Stimulated activated effector memory CD8-positive, alpha-beta T cell treated with anti-CD3 and anti-CD28 coated beads, Interleukin-12 subunit alpha, Interleukin-12 subunit beta, amount 100 ng/mL, for 72 hours (primary cell): Measurements from ENCODE around the gene INPP5D.

ENCODE experiments used
- ATAC-seq: fragments of 150-1000 bp; cut with Tn5 transposase; 2 replicates; pipeline ENCODE4 v1.10.0; 2021
- DNase-seq, 2 donors: peaks; one replicate each; pipeline ENCODE4 v3.0.0; 2021 to 2022; ENCODE audit warnings: low spot score in 2 of 2
- H3K27ac Mint-ChIP-seq: one replicate; pipeline ENCODE4 v1.8.0; 2022; ENCODE audit warnings: mild to moderate bottlenecking, mixed read lengths
- H3K36me3 Mint-ChIP-seq: one replicate; pipeline ENCODE4 v1.8.0; 2022; ENCODE audit warnings: mild to moderate bottlenecking, mixed read lengths
- H3K4me1 Mint-ChIP-seq: one replicate; pipeline ENCODE4 v1.8.0; 2022; ENCODE audit warnings: mixed read lengths
- H3K4me3 Mint-ChIP-seq: one replicate; pipeline ENCODE4 v1.8.0; 2022; ENCODE audit warnings: mild to moderate bottlenecking, mixed read lengths
- H3K9me3 Mint-ChIP-seq: one replicate; pipeline ENCODE4 v1.8.0; 2022; ENCODE audit warnings: mixed read lengths

The INPP5D gene

GRCh38 chr2:233074106-233074505 lies 14.0 kb downstream of the INPP5D start:
- peaks cover 31% of the 10 kb centered on the region for H3K4me1 Mint-ChIP-seq
- H3K9me3 Mint-ChIP-seq = no peaks in the 10 kb centered on the region
- H3K4me3 Mint-ChIP-seq = no peak overlapping the region
- DNase-seq (no peak), ATAC-seq (no peak)
- H3K36me3 Mint-ChIP-seq = peaks cover 40% of the 10 kb centered on the region
- no peak overlapping the region for H3K27ac Mint-ChIP-seq

- no peaks in the 10 kb centered on the region for H3K9me3 Mint-ChIP-seq
- no peak for DNase-seq
- peak; percentile 58 for ATAC-seq
- no peak overlapping the region for H3K27ac Mint-ChIP-seq
- H3K4me1 Mint-ChIP-seq = peaks cover 34% of the 10 kb centered on the region
- H3K36me3 Mint-ChIP-seq = peaks cover 39% of the 10 kb centered on the region
- no peak overlapping the region for H3K4me3 Mint-ChIP-seq
Observed at GRCh38 chr2:233075141-233075965, 15.2 kb downstream of the INPP5D start.

GRCh38 chr2:233075966-233076339 lies 15.8 kb downstream of the INPP5D start:
- peak; percentile 61 for ATAC-seq
- no peak overlapping the region for H3K4me3 Mint-ChIP-seq
- H3K9me3 Mint-ChIP-seq = no peaks in the 10 kb centered on the region
- peaks cover 39% of the 10 kb centered on the region for H3K36me3 Mint-ChIP-seq
- H3K27ac Mint-ChIP-seq = no peak overlapping the region
- peaks cover 34% of the 10 kb centered on the region for H3K4me1 Mint-ChIP-seq
- no peak for DNase-seq

- H3K4me1 Mint-ChIP-seq = peaks cover 39% of the 10 kb centered on the region
- DNase-seq (no peak), ATAC-seq (peak; percentile 17)
- H3K36me3 Mint-ChIP-seq = peaks cover 39% of the 10 kb centered on the region
- H3K27ac Mint-ChIP-seq = no peak overlapping the region
- no peak overlapping the region for H3K4me3 Mint-ChIP-seq
- H3K9me3 Mint-ChIP-seq = no peaks in the 10 kb centered on the region
Observed at GRCh38 chr2:233076749-233077148, 16.6 kb downstream of the INPP5D start.

- no peak for DNase-seq
- H3K4me1 Mint-ChIP-seq = peaks cover 66% of the 10 kb centered on the region
- peak; percentile 1 for ATAC-seq
- peaks cover 63% of the 10 kb centered on the region for H3K36me3 Mint-ChIP-seq
- peak overlapping the region; percentile 67 for H3K4me3 Mint-ChIP-seq
- peak overlapping the region; percentile 91 for H3K27ac Mint-ChIP-seq
- no peaks in the 10 kb centered on the region for H3K9me3 Mint-ChIP-seq
Observed at GRCh38 chr2:233079473-233079877, 19.3 kb downstream of the INPP5D start.

- H3K27ac Mint-ChIP-seq = peak overlapping the region; percentile 91
- peaks cover 73% of the 10 kb centered on the region for H3K4me1 Mint-ChIP-seq
- no peaks in the 10 kb centered on the region for H3K9me3 Mint-ChIP-seq
- H3K36me3 Mint-ChIP-seq = peaks cover 70% of the 10 kb centered on the region
- peak overlapping the region; percentile 67 for H3K4me3 Mint-ChIP-seq
- DNase-seq (no peak), ATAC-seq (peak; percentile 23)
Observed at GRCh38 chr2:233079953-233080835, 20.1 kb downstream of the INPP5D start.

- no peaks in the 10 kb centered on the region for H3K9me3 Mint-ChIP-seq
- peak overlapping the region; percentile 91 for H3K27ac Mint-ChIP-seq
- peaks cover 79% of the 10 kb centered on the region for H3K4me1 Mint-ChIP-seq
- DNase-seq (no peak), ATAC-seq (no peak)
- H3K4me3 Mint-ChIP-seq = peak overlapping the region; percentile 67
- H3K36me3 Mint-ChIP-seq = peaks cover 77% of the 10 kb centered on the region
Observed at GRCh38 chr2:233080836-233081229, 20.7 kb downstream of the INPP5D start.

- Mint-ChIP-seq H3K27ac (peak overlapping the region; percentile 91), H3K4me1 (peaks cover 84% of the 10 kb centered on the region), H3K9me3 (no peaks in the 10 kb centered on the region), H3K36me3 (peaks cover 81% of the 10 kb centered on the region), H3K4me3 (peak overlapping the region; percentile 67)
- no peak for DNase-seq
- peak; percentile 66 for ATAC-seq
Observed at GRCh38 chr2:233081232-233081730, 21.1 kb downstream of the INPP5D start.

- ATAC-seq (no peak), DNase-seq (no peak)
- Mint-ChIP-seq H3K4me1 (peaks cover 88% of the 10 kb centered on the region), H3K27ac (peak overlapping the region; percentile 91), H3K9me3 (no peaks in the 10 kb centered on the region), H3K4me3 (peak overlapping the region; percentile 67), H3K36me3 (peaks cover 84% of the 10 kb centered on the region)
Observed at GRCh38 chr2:233081731-233082221, 21.6 kb downstream of the INPP5D start.

- Mint-ChIP-seq H3K9me3 (no peaks in the 10 kb centered on the region), H3K4me1 (peaks cover 91% of the 10 kb centered on the region), H3K27ac (peak overlapping the region; percentile 91), H3K36me3 (peaks cover 90% of the 10 kb centered on the region), H3K4me3 (peak overlapping the region; percentile 67)
- ATAC-seq (peak; percentile 66), DNase-seq (no peak)
Observed at GRCh38 chr2:233082222-233082930, 22.2 kb downstream of the INPP5D start.

GRCh38 chr2:233082931-233083755 lies 23.0 kb downstream of the INPP5D start:
- Mint-ChIP-seq H3K9me3 (no peaks in the 10 kb centered on the region), H3K27ac (peak overlapping the region; percentile 91), H3K4me1 (peaks cover 93% of the 10 kb centered on the region), H3K4me3 (peak overlapping the region; percentile 67), H3K36me3 (peaks cover 98% of the 10 kb centered on the region)
- ATAC-seq = no peak
- no peak for DNase-seq

GRCh38 chr2:233083782-233084181 lies 23.6 kb downstream of the INPP5D start:
- ATAC-seq (no peak), DNase-seq (no peak)
- peaks cover 97% of the 10 kb centered on the region for H3K4me1 Mint-ChIP-seq
- H3K4me3 Mint-ChIP-seq = peak overlapping the region; percentile 67
- peak overlapping the region; percentile 91 for H3K27ac Mint-ChIP-seq
- H3K9me3 Mint-ChIP-seq = no peaks in the 10 kb centered on the region
- peaks cover 98% of the 10 kb centered on the region for H3K36me3 Mint-ChIP-seq

- peak in 1 of 2 donors; percentile 78 for DNase-seq
- Mint-ChIP-seq H3K9me3 (no peaks in the 10 kb centered on the region), H3K27ac (peak overlapping the region; percentile 91), H3K4me1 (peaks cover 92% of the 10 kb centered on the region), H3K36me3 (peaks cover 95% of the 10 kb centered on the region), H3K4me3 (peak overlapping the region; percentile 67)
- ATAC-seq = peak; percentile 75
Observed at GRCh38 chr2:233084488-233084887, 24.3 kb downstream of the INPP5D start.
